B cell (primary cell): ENCODE measurements around the gene HDAC9.

Experiments
- EZH2 ChIP-seq: IDR thresholded peaks from 2 replicates; pipeline ENCODE4 v1.6.1; 2012; ENCODE audit warnings: borderline replicate concordance, low read depth, mild to moderate bottlenecking, moderate library complexity, low read length; ENCODE audit not compliant: insufficient read depth, poor library complexity, severe bottlenecking
- TF ChIP-seq, protein P1 (sequence below): fragments of 200-600 bp; IDR thresholded peaks from one replicate; pipeline ENCODE4 v1.8.0; 2022; ENCODE audit warnings: antibody characterized with exemption, mild to moderate bottlenecking

DNA sequence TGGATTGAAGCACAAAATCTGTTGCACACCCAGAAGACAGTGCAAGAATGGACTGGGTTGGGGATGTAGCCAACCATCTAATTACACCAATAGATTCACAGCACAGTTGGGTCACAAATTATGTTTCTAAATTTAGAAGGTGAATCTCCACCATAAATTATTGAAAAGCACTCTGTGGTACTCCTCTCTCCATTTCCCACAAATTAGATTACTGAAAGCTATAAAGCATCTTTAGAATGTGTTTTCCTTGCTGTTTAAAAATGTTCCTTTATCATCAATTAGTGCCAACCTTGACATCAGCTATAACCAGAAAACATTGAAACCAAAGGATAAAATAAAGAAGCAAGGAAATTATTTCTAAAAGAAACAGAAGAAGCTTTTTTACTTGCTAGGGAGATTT is 39.9 kb upstream of the HDAC9 start:
- TF ChIP-seq, protein P1, sequence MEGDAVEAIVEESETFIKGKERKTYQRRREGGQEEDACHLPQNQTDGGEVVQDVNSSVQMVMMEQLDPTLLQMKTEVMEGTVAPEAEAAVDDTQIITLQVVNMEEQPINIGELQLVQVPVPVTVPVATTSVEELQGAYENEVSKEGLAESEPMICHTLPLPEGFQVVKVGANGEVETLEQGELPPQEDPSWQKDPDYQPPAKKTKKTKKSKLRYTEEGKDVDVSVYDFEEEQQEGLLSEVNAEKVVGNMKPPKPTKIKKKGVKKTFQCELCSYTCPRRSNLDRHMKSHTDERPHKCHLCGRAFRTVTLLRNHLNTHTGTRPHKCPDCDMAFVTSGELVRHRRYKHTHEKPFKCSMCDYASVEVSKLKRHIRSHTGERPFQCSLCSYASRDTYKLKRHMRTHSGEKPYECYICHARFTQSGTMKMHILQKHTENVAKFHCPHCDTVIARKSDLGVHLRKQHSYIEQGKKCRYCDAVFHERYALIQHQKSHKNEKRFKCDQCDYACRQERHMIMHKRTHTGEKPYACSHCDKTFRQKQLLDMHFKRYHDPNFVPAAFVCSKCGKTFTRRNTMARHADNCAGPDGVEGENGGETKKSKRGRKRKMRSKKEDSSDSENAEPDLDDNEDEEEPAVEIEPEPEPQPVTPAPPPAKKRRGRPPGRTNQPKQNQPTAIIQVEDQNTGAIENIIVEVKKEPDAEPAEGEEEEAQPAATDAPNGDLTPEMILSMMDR = no peak
- no peak for TF ChIP-seq EZH2
